Activated naive CD8-positive, alpha-beta T cell treated with anti-CD3 and anti-CD28 coated beads, Interleukin-2, amount 50 U/mL, for 24 hours (primary cell): ENCODE data around the gene CTSE.
A peak's percentile ranks its signal among the peaks of the same experiment; 100 is the strongest.
"Not testable (repeated sequence)": the region's sequence is repeated elsewhere in the genome, so short reads cannot be mapped to it uniquely, and the experiment has no call there.

Source experiments
- ATAC-seq: fragments of 150-1000 bp; cut with Tn5 transposase; one replicate; pipeline ENCODE4 v1.10.0; 2021
- DNase-seq: peaks from one replicate; pipeline ENCODE4 v3.0.0; 2021
- H3K27ac Mint-ChIP-seq: one replicate; pipeline ENCODE4 v1.8.0; 2021; ENCODE audit warnings: mild to moderate bottlenecking, mixed read lengths
- H3K27me3 Mint-ChIP-seq: one replicate; pipeline ENCODE4 v1.8.0; 2021; ENCODE audit warnings: mixed read lengths
- H3K36me3 Mint-ChIP-seq: one replicate; pipeline ENCODE4 v1.8.0; 2021; ENCODE audit warnings: low read depth, mixed read lengths
- H3K4me1 Mint-ChIP-seq: one replicate; pipeline ENCODE4 v1.8.0; 2021; ENCODE audit warnings: mixed read lengths
- H3K4me3 Mint-ChIP-seq: one replicate; pipeline ENCODE4 v1.8.0; 2021; ENCODE audit warnings: mild to moderate bottlenecking, moderate library complexity, mixed read lengths
- H3K9me3 Mint-ChIP-seq: one replicate; pipeline ENCODE4 v1.8.0; 2021; ENCODE audit warnings: mixed read lengths

CTSE gene

DNA sequence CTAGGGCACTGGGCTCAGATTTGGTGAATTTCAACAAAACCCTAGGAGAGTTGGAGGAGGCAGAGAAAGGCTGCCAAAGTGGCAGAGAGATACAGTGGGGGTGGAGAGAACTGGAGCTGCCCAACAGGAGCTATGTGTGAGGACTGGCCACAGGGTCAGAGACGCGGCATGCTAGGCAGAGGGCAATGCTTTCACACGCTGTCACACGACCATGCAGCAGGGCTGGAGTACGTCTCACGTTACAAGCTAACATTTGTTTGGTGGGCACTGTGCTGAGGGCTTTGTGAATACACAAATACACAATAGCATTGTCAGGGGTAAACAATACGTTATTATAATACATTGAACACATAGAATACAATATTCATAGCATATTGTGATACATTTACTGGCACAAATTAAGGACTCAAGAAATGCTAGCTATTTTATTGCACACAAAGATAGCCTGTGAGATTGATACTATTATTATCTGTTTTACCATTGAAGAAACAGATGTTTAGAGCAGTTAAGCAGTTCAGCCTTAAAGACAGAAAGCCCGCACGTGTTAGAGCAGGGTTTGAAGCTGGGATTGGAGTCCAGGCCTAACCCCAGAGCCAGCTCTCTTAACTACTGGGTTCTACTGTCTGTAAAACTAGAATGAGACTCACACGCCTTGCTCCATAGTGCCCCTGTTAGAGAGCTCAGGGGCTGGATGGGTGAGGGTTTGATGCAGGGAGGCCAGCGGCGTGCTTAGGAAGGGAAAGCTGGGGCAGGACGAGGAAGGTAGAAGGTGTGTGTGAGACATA is 25.0 kb downstream of the CTSE start:
- H3K9me3 Mint-ChIP-seq, result no peaks in the 10 kb centered on the region
- H3K4me3 Mint-ChIP-seq, result no peak overlapping the region
- H3K4me1 Mint-ChIP-seq, result peaks cover 32% of the 10 kb centered on the region
- DNase-seq (no peak), ATAC-seq (no peak)
- no peaks in the 10 kb centered on the region for H3K36me3 Mint-ChIP-seq
- H3K27ac Mint-ChIP-seq, result no peak overlapping the region
- peaks cover 14% of the 10 kb centered on the region for H3K27me3 Mint-ChIP-seq

DNA sequence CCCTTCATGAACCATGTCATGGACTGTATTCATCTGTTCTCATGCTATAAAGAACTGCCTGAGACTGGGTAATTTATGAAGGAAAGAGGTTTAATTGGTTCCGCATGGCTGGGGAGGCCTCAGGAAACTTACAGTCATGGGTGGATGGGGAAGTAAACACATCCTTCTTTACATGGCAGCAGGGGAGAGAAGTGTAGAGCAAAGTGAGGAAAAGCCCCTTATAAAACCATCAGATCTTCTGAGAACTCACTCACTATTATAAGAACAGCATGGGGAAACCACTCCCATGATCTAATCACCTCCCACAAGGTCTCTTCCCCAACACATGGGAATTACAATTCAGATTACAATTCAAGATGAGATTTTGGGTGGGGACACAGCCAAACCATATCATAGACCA is 27.1 kb downstream of the CTSE start:
- not testable (repeated sequence) for DNase-seq
- peaks cover 21% of the 10 kb centered on the region for H3K4me1 Mint-ChIP-seq

DNA sequence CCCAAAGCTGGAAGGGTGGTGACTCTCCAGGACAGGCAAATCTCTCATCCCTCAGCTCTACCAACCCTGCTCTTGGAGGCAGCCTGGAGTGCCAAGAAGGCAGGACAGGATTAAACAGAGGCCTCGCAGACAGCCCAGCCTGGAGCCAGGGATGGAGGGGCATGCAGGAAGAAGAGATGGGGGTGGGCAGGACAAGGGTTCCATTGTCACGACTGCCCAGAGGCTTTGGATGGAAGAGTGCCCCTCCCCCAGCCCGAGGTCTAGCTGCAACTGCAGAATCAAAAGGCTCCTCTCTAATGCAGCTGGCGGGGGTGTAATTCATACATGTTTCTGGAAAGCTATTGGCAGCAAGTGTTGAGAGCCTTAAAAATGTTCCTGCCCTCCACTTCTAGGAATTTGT is 29.3 kb downstream of the CTSE start:
- Mint-ChIP-seq H3K27ac (no peak overlapping the region), H3K4me3 (no peak overlapping the region), H3K36me3 (no peaks in the 10 kb centered on the region), H3K4me1 (peaks cover 4% of the 10 kb centered on the region), H3K27me3 (peaks cover 28% of the 10 kb centered on the region), H3K9me3 (no peaks in the 10 kb centered on the region)
- ATAC-seq (no peak), DNase-seq (no peak)

More for the DNA sequence above, 27.1 kb downstream of the CTSE start:
- not testable (repeated sequence) for ATAC-seq, H3K27ac Mint-ChIP-seq, H3K9me3 Mint-ChIP-seq, H3K4me3 Mint-ChIP-seq, H3K36me3 Mint-ChIP-seq
- H3K27me3 Mint-ChIP-seq, result peaks cover 16% of the 10 kb centered on the region

DNA sequence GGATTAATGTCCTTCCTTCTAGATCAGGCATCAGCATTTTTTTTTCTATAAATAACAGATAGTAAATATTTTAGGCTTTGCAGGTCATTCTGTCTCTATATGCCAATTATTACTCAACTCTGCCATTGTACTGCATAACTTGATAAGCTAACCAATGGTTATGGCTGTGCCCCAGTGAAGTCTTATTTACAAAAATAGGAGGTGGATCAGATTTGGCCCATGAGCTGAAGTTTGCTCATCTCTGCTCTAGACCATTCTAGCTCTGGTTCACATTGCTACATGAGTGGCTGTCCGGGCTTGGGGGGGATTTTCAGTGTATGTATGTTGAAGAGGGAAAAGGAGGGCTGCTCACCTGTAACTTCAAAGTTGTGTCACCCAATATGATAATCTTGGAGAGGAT is 30.6 kb downstream of the CTSE start:
- ATAC-seq (no peak), DNase-seq (no peak)
- Mint-ChIP-seq H3K4me1 (peaks cover 4% of the 10 kb centered on the region), H3K27ac (no peak overlapping the region), H3K4me3 (no peak overlapping the region), H3K9me3 (no peaks in the 10 kb centered on the region), H3K27me3 (peaks cover 27% of the 10 kb centered on the region), H3K36me3 (no peaks in the 10 kb centered on the region)

DNA sequence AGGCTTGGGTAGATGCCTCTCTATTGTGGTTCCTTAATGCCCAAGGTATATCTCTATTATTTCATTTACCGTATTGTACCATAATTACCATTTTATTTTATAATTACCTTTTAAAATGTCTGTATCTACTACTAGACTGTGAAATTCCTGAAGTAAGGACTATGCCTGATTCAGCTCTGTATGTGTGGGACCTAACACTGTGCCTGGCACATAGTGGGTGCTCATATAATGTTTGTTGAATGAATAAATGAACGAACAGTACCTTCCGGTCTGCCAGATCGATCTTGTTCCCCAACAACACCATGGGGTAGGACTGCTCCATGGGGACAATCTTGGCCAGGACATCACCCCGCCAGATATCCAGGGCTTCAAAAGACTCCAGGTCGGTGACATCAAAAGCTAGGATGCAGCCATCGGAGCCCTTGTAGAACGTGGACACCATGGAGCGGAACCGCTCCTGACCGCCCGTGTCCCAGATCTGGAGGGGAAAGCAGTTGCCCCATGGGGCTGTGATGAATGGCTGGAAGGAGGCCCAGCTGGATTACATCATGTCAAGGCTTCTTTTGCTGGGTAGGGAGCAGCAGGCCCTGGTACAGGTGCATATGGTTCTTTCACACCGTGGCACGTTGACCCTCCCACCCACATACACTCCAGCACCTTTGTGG is 31.3 kb downstream of the CTSE start:
- Mint-ChIP-seq H3K27me3 (peaks cover 23% of the 10 kb centered on the region), H3K36me3 (no peaks in the 10 kb centered on the region), H3K27ac (no peak overlapping the region), H3K4me3 (no peak overlapping the region), H3K4me1 (peaks cover 4% of the 10 kb centered on the region), H3K9me3 (no peaks in the 10 kb centered on the region)
- no peak for ATAC-seq
- no peak for DNase-seq

DNA sequence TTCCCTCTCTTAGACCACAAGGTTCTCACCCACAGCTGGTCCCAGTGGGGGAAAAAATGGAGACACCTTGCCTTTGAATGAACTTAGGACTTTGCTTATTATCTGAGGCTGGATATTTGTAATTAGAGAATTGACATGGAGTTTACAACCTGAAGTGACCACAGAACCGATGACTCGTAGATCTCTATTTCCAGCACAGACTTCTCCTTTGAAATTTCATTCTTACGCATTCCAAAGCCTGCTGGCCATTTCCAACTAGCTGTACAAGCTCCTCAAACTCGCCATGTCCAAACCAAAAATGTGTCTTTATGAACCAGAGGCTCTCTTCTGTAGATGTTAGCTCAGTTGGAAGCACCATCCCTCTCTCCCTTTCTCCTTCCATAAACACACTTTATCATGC is 32.5 kb downstream of the CTSE start:
- Mint-ChIP-seq H3K4me1 (no peaks in the 10 kb centered on the region), H3K9me3 (no peaks in the 10 kb centered on the region), H3K27ac (no peak overlapping the region), H3K27me3 (peaks cover 15% of the 10 kb centered on the region), H3K4me3 (no peak overlapping the region), H3K36me3 (no peaks in the 10 kb centered on the region)
- ATAC-seq (no peak), DNase-seq (no peak)

DNA sequence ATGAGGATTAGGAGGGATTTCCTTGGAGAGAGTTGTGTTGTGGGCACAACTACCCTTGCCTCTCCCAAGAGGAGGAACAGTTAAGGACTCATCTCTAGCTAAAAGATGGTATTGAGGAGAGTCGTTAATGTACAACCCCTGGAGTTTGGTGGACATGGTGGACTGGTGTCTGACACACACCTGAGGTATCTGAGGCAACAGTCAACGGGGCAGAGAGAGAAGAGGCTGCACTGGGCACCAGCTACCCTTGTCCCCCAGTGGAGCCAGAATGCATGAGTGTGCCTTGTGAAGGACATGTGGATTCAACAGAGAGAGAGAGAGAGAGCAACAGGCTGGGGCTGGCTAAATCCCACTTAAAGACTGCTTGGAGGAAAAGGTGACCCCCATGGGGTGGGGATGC is 33.5 kb downstream of the CTSE start:
- H3K27ac Mint-ChIP-seq, result no peak overlapping the region
- ATAC-seq (no peak), DNase-seq (no peak)
- no peaks in the 10 kb centered on the region for H3K4me1 Mint-ChIP-seq
- no peaks in the 10 kb centered on the region for H3K36me3 Mint-ChIP-seq
- H3K9me3 Mint-ChIP-seq, result no peaks in the 10 kb centered on the region
- peaks cover 15% of the 10 kb centered on the region for H3K27me3 Mint-ChIP-seq
- H3K4me3 Mint-ChIP-seq, result no peak overlapping the region

DNA sequence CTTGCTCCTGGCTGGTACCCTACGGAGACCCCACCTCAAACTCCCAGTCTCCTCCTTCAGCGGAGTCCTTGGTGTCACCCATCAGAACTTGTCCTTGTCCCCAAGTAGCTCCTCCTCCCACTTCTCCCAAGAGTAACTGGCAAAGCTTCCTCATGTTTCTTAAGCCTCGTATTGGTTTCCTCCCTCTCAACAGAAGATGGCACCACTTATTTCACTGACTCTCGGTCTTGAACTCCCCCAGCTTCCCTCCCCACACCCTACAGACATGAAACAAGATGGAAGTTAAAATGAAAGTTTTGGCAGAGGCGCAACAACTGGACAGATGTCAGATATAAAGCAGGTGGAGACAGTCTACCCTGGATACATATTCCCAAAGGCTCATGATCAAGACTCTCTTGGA is 33.9 kb downstream of the CTSE start:
- no peak for DNase-seq
- Mint-ChIP-seq H3K4me1 (no peaks in the 10 kb centered on the region), H3K9me3 (no peaks in the 10 kb centered on the region), H3K27me3 (peaks cover 15% of the 10 kb centered on the region), H3K4me3 (no peak overlapping the region), H3K36me3 (no peaks in the 10 kb centered on the region), H3K27ac (no peak overlapping the region)
- ATAC-seq, result no peak

DNA sequence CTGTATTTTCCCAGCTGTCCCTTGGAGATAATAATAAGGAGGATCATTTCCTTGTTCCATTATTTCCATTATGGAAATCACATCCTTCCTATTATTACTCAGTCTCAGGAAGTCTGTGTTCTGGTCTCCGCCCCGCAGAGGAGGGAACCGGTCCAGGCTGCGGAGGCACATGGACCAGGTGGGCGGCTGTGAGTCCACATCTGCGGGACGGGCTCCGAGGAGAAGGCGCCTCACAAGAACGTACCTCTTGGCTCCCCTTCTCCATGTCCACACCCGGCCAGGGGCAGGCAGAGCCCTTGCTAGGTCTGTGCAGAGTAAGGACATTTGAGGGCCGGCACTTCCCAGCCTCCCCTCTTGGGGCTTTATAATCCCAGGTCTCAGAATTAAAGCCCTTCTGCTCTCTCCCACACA is 35.1 kb downstream of the CTSE start:
- Mint-ChIP-seq H3K9me3 (no peaks in the 10 kb centered on the region), H3K4me3 (no peak overlapping the region), H3K27me3 (peaks cover 15% of the 10 kb centered on the region), H3K27ac (no peak overlapping the region), H3K36me3 (no peaks in the 10 kb centered on the region), H3K4me1 (no peaks in the 10 kb centered on the region)
- DNase-seq (no peak), ATAC-seq (no peak)

DNA sequence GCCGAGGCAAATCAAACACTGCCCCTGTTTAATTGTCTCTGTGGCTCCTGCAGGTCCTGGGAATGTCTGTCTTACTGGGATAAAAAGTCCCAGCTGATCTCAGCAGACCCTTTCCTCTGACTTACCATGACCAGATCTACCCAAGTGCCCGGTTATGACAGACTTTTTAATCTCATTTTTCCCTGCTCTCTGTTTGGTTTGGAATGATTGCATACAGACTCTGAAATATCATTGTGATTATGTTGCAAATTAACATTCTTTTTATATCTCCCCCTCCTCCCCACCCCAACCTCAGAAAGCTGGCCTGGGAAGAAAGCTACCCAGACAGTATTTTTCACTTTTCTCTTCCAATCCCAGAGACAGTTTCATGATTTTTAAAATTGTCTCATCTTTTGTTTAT is 36.8 kb downstream of the CTSE start:
- ATAC-seq (no peak), DNase-seq (no peak)
- H3K4me1 Mint-ChIP-seq, result no peaks in the 10 kb centered on the region
- H3K4me3 Mint-ChIP-seq, result no peak overlapping the region
- no peaks in the 10 kb centered on the region for H3K36me3 Mint-ChIP-seq
- peaks cover 14% of the 10 kb centered on the region for H3K27me3 Mint-ChIP-seq
- H3K9me3 Mint-ChIP-seq, result no peaks in the 10 kb centered on the region
- H3K27ac Mint-ChIP-seq, result no peak overlapping the region

DNA sequence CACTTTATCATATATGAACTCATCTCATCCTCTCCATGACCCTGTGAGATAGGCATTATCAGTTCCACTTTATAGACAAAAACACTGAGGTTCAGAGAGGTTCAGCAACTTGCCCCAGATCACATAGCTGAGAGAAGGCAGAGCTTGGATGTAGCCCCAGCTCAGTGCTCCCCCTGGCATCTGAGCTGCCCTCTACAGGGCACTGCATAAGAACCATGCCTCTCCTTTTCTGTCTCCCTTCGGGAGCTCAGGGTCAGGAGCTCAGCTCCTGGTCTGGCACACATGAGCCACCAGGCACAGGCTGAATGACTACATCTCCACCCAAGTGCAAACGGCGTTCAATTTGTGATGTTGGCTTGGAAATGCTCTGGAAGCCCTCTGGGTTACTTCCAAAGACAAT is 37.4 kb downstream of the CTSE start:
- H3K4me3 Mint-ChIP-seq, result no peak overlapping the region
- H3K9me3 Mint-ChIP-seq, result no peaks in the 10 kb centered on the region
- no peaks in the 10 kb centered on the region for H3K4me1 Mint-ChIP-seq
- peaks cover 11% of the 10 kb centered on the region for H3K27me3 Mint-ChIP-seq
- H3K36me3 Mint-ChIP-seq, result no peaks in the 10 kb centered on the region
- no peak overlapping the region for H3K27ac Mint-ChIP-seq
- DNase-seq (no peak), ATAC-seq (no peak)

DNA sequence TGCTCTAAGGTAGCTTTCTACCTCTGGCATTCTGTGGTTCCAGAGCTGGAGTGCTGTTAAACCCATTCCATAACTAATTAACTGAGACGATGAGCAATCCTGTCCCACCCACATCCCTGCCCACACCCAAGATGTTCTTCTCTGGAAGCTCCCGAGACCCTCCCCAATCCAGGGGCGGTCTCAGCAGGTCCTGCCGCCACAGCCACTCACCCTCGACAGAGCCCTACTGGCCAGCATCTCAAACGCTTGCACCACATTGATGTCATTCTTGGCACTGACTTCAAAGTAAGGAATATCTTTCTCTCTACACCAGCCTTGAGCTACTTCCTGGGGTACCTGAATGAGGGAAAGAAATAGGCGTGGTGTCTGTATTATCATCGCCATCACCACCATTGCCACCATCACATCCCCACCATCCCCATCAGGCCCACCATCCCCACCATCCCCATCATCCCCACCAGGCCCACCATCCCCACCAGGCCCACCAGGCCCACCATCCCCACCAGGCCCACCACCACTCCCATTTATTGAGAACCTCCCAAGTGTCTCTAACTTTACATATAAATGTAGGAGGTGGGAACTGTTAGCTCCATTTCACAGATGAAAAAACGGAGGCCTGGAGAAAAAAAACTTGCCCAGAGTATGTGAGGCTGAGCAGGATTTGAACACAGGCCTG is 38.2 kb downstream of the CTSE start:
- Mint-ChIP-seq H3K9me3 (no peaks in the 10 kb centered on the region), H3K4me3 (no peak overlapping the region), H3K27me3 (peaks cover 11% of the 10 kb centered on the region), H3K4me1 (no peaks in the 10 kb centered on the region), H3K27ac (no peak overlapping the region), H3K36me3 (no peaks in the 10 kb centered on the region)
- ATAC-seq (no peak), DNase-seq (no peak)

DNA sequence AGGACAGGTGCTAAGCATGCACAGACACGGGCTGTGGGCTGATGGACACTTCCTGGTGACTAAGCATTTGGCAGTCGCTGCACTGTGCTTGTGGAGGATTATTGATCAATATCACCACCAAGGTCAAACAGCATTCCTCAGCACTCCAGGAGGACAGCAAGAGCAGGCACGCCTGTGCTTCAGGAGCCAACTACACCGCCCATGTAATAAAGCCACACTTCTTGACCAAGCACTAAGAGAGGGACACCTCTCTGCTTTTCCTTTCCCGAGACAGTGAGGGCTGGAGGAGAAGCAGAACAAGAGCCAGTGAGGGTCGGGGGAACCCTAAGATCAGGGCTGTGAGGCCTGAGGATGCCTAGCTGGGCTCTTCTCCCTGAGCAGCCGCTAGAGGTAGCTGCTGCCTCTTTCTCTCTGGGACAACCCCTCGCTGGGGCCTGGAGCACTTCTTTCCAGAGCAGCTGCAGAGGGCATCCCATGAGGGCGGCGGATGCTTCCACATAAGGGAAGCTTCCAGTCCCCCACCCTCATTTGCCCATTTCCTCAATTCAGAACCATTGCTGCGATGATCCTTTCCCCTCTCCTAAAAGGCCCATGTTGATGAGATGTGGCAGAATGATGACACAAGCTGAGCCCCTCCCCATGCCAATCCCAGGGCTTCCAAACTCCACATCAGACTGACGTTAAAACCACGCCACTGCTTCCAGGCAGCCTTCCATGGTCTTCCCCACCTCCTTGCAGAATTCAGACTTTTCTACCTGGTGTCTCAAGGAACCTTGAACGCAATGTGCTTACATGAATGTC is 39.6 kb downstream of the CTSE start:
- Mint-ChIP-seq H3K27me3 (no peaks in the 10 kb centered on the region), H3K4me1 (no peaks in the 10 kb centered on the region), H3K9me3 (no peaks in the 10 kb centered on the region), H3K4me3 (no peak overlapping the region), H3K27ac (no peak overlapping the region), H3K36me3 (no peaks in the 10 kb centered on the region)
- ATAC-seq (peak; percentile 77), DNase-seq (peak; percentile 53)

DNA sequence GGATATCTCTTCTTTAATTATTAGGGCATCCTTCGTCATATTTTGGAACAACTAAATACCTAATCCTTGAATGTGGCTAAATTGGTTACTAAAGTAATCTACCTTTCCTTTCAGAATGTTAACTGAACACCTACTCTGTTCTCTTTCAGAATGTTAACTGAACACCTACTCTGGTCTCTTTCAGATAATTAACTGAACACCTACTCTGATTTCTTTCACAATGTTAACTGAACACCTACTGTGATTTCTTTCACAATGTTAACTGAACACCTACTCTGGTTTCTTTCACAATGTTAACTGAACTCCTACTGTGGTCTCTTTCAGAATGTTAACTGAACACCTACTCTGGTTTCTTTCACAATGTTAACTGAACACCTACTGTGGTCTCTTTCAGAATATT is 42.4 kb downstream of the CTSE start:
- Mint-ChIP-seq H3K36me3 (no peaks in the 10 kb centered on the region), H3K27me3 (peaks cover 2% of the 10 kb centered on the region), H3K4me3 (no peak overlapping the region), H3K9me3 (no peaks in the 10 kb centered on the region), H3K4me1 (no peaks in the 10 kb centered on the region), H3K27ac (no peak overlapping the region)
- no peak for ATAC-seq
- DNase-seq, result no peak
